WI38 (cell line): ENCODE results near the gene ALDH1L2.

Experiments
- H3K4me3 ChIP-seq: 2 replicates; pipeline ENCODE4 v1.5.1; 2011; ENCODE audit warnings: low read depth, mild to moderate bottlenecking, control low read depth, low read length
- CTCF ChIP-seq: IDR thresholded peaks from 2 replicates; pipeline ENCODE4 v1.5.1; 2012; ENCODE audit warnings: low read depth, mild to moderate bottlenecking, control low read depth, low read length

ALDH1L2 gene

GRCh38 chr12:105084251-105085250, at the start of gene ALDH1L2:
TSS of gene ALDH1L2 (minus strand) at chr12:105084458. CDS start at chr12:105084436, 22 bp downstream.
- peak within 1 kb of the TSS; percentile 77 for H3K4me3 ChIP-seq
- TF ChIP-seq CTCF = no peak

DNA sequence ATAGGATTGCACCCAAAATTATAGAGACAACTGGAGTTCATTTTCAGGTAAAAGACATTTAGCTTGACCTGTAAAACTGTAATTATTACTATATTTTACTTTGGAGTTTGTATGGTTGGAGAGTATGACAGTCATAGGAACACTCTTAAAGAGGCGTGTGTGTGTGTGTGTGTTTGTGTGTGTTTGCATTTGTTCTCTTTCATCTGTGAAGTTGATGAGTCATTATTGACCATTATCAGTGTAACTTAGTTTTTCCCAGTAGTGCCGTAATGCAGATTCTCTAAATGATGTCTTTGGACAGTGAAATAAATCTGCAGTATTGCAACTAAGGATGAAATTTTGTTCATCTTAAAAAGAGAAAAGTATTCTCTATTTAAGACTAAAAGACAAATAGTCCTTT, 36.3 kb upstream of the ALDH1L2 start:
- no peak overlapping the region for H3K4me3 ChIP-seq
- no peak for TF ChIP-seq CTCF

DNA sequence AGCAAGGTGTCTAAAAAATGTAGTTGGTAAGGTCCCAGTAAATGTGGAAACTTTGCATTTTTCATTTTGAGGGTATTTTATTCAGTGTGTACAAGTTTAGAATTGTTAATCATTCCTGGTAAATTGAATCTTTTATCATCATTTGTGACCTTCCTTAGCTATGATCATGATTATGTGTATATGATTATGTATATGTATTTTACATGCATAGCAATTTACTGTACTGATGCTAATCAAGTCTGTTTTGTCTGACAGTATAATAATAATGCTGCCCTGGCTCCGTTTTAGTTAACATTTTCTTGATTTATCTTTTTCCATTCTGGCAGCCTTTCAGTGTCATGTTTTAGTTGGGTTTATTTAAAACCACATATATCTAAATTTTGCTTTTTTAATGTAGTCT, 32.7 kb upstream of the ALDH1L2 start:
- no peak for TF ChIP-seq CTCF
- H3K4me3 ChIP-seq = no peak overlapping the region

DNA sequence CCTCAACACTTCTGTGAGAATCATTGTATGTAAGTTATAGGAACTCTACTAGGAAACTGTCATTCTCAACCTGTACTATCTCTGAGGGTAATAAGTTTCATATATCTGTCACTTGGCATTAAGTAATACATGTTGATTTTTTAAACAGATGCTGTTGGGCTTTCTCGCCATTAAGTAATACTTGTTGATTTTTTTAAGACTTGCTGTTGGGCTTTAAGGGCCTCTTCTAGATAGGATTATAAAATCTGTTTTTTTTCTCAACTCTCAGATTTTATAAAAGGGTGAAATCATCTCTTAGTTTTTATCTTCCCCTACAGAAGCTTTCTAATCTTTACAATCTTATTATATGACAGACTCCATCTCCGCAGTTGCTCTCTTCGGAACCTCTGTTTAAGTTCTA, 28.8 kb upstream of the ALDH1L2 start:
- no peak for TF ChIP-seq CTCF
- H3K4me3 ChIP-seq = no peak overlapping the region

- no peak overlapping the region for H3K4me3 ChIP-seq
- TF ChIP-seq CTCF = no peak
These were observed 26.6 kb upstream of the ALDH1L2 start for GRCh38 chr12:105110851-105111250.

DNA sequence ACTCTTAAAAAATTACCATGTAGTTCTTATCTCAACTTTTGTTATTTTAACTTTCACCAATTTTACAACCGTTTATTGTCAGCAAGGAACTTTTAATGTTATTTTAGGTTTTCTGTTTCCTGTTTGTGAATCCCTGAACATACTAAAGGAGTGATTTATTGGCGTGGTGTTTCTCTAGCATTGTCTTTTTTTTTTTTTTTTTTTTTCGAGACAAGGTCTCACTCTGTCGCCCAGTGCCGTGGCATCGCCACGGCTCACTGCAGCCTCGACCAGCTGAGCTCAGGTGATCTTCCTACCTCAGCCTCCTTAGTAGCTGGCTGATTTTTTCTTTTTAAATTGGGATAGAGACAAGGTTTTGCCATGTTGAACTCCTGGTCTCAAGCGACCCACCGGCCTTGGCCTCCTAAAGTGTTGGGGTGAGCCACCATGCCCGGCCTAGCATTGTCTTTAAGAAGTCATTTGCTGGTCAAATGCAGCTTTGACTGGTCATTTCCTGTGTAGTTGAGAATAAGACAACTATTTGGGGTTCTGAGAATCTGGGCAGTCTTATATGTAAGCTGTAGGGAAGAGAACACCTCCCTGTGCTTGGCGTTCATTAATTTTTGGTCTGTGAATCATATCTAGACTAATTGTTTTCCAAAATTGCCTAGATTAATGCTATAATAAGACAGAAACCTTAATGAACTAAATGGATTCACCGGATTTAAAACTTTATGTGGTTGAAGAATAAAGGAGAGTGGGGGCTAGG, 25.4 kb upstream of the ALDH1L2 start:
- no peak for TF ChIP-seq CTCF

More for the DNA sequence above, 25.4 kb upstream of the ALDH1L2 start:
- peak overlapping the region; percentile 96 for H3K4me3 ChIP-seq
